ENCODE results near the gene MACF1.
"Not testable (repeated sequence)": the region's sequence is repeated elsewhere in the genome, so short reads cannot be mapped to it uniquely, and the experiment has no call there.

MACF1 gene

DNA sequence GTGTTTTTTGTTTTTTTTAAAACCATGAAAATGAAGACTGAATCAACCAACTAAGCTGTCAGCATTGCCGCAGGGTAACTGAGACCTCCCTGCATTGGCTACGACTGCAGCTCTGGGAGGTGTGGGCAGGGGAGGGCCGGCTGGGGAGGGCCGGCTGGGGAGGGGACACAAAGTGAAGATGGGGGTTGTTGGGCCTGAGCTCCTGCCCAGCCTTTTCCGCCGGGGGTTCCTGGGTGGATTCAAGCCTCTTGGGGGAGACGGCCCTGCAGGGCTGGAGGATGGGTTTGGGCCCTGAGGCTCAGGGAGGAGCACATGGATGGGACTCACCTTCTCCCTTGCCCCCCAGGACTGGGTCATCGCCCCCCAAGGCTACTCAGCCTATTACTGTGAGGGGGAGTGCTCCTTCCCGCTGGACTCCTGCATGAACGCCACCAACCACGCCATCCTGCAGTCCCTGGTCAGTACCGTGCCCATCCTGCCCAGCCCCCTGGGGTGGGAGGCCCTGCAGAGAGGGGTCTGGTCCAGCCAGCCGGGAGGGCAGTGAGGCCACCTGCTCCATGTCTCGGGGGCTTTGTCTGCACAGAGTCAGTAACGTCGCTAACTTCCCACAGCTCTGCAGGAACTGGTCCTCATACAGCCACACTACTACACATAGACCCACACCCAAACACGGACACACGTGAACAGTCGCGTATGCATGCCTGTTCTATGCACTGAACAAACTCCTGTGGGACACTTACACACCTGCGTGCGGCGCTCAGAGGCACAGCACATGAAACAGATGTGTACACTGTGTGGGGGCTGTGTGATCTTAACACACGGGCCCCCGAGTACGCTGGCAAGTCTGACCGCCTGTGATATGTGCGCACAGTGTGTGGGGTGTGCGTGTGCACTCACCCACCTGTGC lies 318.4 kb downstream of the MACF1 start:
- in situ Hi-C loops (cut with MboI; ENCODE audit: low sequenced_read_pairs, unreplicated experiment): no loop called here
- TF ChIP-seq, protein P1, sequence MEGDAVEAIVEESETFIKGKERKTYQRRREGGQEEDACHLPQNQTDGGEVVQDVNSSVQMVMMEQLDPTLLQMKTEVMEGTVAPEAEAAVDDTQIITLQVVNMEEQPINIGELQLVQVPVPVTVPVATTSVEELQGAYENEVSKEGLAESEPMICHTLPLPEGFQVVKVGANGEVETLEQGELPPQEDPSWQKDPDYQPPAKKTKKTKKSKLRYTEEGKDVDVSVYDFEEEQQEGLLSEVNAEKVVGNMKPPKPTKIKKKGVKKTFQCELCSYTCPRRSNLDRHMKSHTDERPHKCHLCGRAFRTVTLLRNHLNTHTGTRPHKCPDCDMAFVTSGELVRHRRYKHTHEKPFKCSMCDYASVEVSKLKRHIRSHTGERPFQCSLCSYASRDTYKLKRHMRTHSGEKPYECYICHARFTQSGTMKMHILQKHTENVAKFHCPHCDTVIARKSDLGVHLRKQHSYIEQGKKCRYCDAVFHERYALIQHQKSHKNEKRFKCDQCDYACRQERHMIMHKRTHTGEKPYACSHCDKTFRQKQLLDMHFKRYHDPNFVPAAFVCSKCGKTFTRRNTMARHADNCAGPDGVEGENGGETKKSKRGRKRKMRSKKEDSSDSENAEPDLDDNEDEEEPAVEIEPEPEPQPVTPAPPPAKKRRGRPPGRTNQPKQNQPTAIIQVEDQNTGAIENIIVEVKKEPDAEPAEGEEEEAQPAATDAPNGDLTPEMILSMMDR (IDR thresholded peaks at IDR 0.05; ENCODE audit: borderline replicate concordance, control extremely low read depth, extremely low read depth, insufficient read depth, missing control alignments): no peak
- no peak for DNase-seq (ENCODE audit: low spot score)

DNA sequence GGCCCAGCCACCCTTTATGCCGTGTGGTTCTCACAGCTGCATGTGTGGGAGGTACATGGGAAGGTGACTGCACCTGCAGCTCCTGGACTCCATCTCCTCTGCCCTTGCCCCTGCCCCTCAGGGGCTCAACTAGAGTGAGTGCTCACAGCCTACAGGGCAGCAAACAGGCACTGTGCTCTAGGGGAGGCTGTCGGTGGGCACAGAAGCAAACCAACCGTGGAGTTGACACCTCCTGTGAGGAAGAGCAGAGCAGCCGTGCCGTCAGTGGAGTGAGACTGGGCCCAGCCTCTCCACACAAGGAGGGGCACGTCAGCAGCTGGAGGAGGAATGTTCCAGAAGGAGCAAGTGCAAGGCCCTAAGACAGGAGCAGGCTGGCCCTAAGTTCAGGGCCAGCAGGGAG lies 319.7 kb downstream of the MACF1 start:
- in situ Hi-C loops (cut with MboI; ENCODE audit: low sequenced_read_pairs, unreplicated experiment): no loop called here
- no peak for DNase-seq (ENCODE audit: low spot score)
- TF ChIP-seq, protein P1 (IDR thresholded peaks at IDR 0.05; ENCODE audit: borderline replicate concordance, control extremely low read depth, extremely low read depth, insufficient read depth, missing control alignments): no peak

DNA sequence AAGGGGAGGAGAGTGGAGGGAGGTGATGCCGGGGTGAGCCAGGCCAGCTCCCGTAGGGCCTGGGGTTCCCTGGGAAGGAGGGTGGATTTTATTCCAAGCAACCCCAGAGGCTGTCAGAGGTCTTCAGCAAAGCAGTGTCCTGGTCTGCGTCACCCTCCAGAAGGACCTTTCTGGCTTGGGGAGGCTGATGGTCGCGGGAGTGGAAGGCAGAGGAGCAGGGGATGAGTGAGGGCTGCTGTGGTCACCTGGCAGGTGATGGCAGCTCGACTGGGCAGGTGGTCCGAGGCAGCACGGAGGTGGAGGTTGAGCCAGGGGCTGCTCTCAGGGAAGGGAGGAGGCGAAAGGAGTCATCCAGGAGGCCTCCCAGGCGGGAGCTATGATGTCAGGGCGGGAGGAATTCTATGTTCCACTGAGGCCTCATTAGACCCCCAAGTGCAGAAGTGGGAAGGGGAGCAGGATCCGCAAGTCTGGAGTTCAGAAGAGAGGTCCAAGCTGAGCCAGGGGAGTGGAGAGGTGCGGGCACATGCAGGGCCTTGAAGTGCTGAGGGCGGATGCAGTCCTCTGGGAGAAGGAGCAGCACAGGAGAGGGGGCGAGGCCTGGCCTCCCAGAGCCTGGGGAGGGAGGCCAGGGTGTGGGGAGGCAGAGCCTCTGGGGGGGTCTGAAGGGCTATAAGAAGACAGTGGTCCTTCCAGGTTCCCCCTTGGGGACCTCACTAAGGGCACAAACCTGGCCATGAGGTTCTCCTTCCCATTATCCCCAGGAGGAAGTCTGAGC lies 320.3 kb downstream of the MACF1 start:
- TF ChIP-seq, protein P1 (IDR thresholded peaks at IDR 0.05; ENCODE audit: borderline replicate concordance, control extremely low read depth, extremely low read depth, insufficient read depth, missing control alignments): no peak
- in situ Hi-C loops (cut with MboI; ENCODE audit: low sequenced_read_pairs, unreplicated experiment): no loop called here
- DNase-seq (ENCODE audit: low spot score): no peak

DNA sequence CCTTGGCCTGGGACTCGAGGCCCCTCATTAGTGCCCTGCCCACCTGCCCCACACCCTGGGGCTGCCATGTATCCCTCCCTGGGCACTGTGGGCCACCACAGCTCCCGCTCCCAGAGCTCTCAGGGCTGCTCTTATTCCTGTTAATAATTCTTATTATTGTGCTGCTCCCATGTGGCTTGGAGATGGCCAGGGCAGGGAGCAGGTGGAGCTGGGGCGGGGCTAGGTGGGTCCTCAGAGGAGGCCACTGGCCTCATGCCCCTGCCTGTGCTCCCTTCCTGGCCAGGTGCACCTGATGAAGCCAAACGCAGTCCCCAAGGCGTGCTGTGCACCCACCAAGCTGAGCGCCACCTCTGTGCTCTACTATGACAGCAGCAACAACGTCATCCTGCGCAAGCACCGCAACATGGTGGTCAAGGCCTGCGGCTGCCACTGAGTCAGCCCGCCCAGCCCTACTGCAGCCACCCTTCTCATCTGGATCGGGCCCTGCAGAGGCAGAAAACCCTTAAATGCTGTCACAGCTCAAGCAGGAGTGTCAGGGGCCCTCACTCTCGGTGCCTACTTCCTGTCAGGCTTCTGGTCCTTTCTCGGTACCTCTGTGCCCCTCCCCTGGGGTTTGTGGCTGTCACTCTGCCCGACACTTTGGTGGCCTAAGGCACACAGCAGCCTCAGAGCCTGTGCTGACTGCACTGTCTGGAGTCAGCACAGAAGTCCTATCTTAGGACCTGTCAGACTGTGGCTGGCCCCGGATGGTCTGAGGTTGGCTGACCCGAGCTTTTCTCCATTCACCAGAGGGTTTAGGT lies 321.1 kb downstream of the MACF1 start:
- peak; percentile 75 for DNase-seq (ENCODE audit: low spot score)
- TF ChIP-seq, protein P1 (IDR thresholded peaks at IDR 0.05; ENCODE audit: borderline replicate concordance, control extremely low read depth, extremely low read depth, insufficient read depth, missing control alignments): no peak
- in situ Hi-C loops (cut with MboI; ENCODE audit: low sequenced_read_pairs, unreplicated experiment): no loop called here

DNA sequence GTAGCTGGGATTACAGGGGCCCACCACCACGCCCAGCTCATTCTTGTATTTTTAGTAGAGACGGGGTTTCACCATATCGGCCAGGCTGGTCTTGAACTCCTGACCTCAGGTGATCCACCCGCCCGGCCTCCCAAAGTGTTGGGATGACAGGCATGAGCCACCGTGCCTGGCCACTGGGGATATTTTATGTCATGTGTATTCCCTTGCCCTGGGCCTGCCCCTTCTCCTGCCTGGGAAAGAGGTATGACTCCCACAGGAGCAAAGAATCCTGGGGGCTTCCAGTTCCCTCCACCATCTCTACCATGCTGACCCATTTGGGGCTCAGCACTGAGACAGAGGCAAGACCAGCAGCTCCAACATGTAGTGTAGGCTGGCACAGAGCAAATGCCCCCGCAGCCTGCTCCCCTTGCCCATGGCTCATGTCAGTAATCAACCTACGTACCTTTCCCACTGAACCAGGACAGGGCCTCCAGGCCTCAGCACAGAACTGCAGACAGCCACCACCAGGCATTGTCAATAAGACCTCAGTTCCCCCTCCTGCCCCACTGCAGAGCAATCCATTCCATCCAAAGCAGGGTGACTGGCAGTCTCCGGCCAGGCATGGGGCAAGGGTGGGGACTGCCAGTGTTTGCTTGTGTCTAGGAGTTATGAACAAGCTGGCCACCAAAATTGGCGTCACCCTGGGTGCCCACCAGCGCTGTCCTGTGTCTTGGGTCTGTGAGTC lies 322.1 kb downstream of the MACF1 start:
- DNase-seq (ENCODE audit: low spot score): no peak
- in situ Hi-C loops (cut with MboI; ENCODE audit: low sequenced_read_pairs, unreplicated experiment): no loop called here
- TF ChIP-seq, protein P1 (IDR thresholded peaks at IDR 0.05; ENCODE audit: borderline replicate concordance, control extremely low read depth, extremely low read depth, insufficient read depth, missing control alignments): no peak

DNA sequence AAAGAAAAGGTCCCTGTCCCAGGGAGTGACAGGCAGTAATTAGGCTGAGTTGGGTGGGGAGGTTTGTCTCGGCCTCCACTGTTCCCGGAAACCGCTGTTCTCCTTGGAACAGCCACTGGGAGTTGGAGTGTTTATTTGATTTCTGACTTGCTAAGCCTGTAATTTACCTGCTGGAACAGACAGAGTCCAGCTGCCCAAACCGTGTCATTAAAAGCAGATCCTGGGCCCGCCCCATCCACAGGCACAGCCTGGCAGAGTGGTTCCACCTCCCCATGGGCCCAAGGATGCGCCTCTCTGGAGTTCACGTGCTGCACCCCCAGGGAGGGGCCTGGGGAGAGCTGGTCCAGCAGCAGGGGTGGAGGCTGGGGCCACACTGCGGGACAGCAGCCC lies 322.7 kb downstream of the MACF1 start:
- DNase-seq (ENCODE audit: low spot score); in situ Hi-C loops (cut with MboI; ENCODE audit: low sequenced_read_pairs, unreplicated experiment): not testable (repeated sequence)

Measured in GM13976 (cell line).